CD4-positive, alpha-beta T cell treated with Interleukin-6 at 100 ng/mL for 8 hours (primary cell): Measurements from ENCODE around the gene CREBBP.

ENCODE experiments used
- DNase-seq: peaks from one replicate; pipeline ENCODE4 v3.0.0-alpha.2; 2020; ENCODE audit warnings: mixed read lengths, low spot score

The CREBBP gene

GRCh38 chr16:3736116-3736515, 144.4 kb downstream of the CREBBP start:
- no peak for DNase-seq

DNA sequence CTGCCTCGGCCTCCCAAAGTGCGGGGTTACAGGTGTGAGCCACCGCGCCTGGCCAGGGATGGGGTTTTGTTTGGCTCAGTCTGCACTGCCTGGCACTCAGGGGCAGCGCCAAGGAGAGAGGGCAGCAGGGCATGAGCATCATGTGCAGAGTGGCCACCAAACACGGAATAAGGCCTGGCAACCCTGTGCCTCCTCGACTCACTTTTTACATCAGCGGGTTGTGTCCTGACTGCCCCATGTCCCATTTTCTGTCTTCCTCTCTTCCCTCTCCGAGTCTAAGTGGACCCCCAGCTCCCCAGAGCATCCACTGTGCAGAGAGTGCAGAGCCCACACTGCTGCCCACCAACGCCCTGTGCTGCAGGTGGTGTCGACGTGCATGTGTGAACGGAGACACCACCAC, 145.0 kb downstream of the CREBBP start:
- DNase-seq, result no peak

- DNase-seq, result no peak
These were observed 145.7 kb downstream of the CREBBP start for GRCh38 chr16:3734758-3735221.

- no peak for DNase-seq
These were observed 146.3 kb downstream of the CREBBP start for GRCh38 chr16:3734084-3734757.

GRCh38 chr16:3732171-3732570, 148.3 kb downstream of the CREBBP start:
- DNase-seq, result no peak

DNA sequence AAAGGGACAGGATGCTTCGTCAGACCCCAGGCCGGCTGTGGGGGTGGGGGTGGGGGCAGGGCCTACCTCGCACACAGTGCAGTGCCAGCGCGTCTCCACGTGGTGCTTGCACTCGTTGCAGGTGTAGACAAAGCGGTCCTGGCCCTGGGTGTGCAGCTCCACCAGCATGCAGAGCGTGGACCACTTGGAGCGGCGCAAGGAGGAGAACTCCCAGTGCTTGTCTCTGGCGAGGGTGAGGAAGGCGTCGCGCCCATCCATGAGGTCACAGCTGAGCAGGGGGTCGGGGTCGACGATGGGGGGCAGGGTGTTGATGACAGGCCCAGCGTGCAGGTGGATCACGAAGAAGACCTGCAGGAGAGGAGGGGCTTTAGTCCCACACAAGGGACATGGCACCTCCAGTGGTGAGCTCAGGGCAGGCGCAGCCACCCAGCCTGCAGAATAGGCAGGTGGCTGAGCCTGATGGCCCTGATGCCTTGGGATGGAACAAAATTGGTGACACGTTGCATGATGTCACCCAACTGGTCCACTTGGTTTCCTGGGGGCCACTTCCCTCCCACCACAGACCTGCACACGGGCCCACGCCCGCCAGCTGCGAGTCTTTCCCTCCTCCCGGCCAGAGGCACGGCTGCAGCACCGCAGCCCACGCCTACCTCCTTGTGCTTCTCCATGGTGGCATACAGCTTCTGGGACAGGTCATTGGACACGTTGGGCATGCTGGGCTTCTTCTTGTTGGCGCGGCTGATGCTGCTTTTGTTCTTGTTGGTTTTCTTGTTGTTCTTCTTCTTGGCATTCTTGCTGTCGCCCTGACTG, 149.2 kb downstream of the CREBBP start:
- DNase-seq, result no peak

DNA sequence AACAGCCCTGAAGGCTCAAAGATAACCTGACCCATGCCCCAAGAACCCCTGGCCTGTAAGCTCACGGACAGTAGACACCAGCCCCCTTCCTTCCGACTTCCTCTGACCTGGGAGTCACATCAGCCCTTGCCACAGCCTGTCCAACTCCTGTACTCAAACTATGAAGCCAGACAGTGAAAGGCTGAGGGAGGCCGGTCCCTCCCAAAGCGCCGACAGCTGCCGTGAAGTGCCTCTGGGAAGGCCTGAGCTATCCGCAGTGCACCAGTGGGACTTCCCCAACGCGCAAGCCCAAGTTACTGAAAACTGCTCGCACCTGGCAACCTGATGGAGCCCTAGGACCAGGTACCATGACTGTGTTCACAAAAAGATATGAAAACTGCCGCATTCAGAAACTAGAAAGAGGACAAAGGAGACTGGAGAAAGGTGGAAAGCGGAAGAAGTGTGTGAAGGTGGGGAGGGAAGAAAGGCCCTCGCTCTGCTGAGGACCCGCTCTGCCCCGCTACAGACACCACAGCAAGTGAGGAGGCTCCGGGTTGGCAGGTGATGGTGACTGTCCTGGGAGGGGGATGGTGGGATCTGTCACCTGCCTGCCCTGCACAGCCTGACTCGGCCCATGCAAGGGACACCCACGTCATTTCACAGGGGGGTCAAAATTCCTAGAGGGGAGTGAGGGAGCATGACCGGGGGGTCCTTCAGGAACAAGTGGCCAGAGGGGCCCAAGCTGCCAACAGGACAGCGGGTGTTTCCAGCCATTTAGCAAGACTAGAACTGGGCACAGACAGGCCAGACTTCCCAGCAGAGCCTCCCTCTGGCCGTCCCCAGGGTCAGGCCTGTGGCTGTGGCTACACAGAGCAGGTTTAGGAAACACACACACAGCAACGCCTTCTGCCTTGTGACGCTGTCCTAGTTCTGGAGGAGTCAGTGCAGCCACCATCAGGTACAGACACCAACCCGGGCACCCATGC, 150.1 kb downstream of the CREBBP start:
- no peak for DNase-seq

DNA sequence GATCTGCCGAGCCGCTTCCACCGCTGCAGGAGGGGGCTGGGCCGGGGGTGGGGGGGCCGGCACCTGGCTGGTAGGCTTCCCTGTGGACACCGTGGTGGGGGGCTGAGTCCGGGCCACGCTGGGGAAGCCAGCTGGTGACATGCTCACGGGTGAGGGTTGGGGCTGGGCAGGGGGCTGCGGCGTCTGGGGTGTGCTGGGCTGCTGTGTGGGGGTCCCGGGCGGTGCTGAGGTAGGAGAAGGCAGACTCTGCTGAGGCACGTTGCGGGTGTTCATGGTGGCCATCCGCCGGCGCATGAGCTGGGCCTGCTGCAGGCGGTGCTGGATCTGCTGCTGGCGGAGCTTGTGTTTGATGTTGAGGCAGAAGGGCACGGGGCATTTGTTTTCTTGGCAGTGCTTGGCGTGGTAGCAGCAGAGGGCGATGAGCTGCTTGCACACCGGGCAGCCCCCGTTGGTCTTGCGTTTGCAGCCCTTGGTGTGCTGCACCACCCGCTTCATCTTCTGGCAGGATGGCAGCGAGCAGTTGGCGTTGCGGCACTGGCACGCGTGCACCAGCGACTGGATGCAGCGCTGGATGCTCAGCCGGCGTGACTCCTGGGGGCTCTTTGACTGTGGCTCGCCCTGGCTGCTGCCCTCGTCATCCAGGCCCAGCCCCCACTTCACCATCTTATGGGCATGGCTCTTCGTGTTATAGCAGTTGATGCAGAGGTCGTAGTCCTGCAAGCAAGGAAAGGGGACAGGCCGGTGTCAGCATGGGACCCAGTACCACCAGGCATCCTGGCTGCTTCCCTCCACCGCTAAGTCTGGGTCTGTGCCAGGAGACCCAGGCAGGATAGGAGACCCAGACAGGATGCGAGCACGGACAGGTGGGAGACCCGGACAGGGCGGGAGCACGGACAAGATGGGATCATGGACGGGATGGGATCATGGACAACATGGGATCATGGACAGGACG, 151.1 kb downstream of the CREBBP start:
- no peak for DNase-seq

DNA sequence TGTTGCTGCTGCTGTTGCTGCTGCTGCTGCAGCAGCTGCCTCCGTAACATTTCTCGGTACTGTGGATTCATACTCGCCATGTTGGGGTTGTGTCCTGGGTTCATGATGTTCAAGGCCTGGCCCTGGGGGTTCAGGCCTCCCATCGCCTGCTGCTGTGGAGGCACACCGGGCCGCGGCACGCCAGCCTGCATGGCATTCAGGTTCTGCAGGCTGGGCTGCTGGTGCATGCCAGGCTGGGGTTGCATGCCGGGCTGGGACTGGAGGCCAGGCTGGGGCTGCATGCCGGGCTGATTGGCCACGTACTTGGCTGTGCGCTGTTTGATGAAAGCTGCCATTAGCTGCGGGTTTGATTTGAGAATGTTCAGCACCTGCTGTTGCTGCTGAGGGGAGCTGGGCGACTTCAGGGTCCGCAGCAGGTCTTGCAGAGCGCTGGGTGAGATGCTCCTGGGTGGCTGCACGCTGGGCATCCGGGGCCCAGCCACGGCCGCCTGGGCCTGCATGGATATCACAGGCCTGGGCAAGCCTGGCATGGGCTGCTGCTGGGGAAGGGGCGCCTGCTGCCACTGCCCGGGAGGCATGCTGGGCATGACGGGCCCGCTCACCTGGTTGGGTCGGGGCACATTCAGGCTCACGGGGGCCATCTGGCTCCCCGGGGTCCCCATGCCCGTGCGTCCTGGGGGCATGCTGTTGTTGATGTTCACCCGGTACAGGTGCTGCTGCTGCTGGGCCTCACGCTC, 151.9 kb downstream of the CREBBP start:
- no peak for DNase-seq

GRCh38 chr16:3727806-3728381, 152.6 kb downstream of the CREBBP start:
- DNase-seq, result no peak

GRCh38 chr16:3726021-3726687, 154.4 kb downstream of the CREBBP start:
- no peak for DNase-seq

DNA sequence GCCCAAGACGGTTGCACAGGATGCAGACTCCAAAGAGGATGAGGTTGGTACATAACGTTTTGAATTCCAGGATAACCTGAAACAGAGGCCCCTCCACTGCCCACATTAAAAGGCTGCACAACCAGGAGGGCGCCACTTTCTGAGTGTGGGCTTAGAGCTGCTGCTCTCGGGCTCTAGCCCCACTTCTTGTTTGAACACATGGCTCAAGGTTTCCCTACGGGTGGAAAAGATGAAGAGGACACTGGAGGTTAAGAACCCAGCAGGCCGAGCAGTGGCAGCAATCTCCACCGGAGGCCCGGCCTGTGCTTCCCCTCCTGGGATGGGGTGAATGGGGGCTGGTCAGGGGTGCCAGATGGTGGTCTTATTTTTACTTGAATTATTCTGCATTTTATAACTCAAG, 155.2 kb downstream of the CREBBP start:
- no peak for DNase-seq

GRCh38 chr16:3722508-3722907, 158.0 kb downstream of the CREBBP start:
- no peak for DNase-seq

- DNase-seq, result no peak
These were observed 160.1 kb downstream of the CREBBP start for GRCh38 chr16:3720418-3720817.

DNA sequence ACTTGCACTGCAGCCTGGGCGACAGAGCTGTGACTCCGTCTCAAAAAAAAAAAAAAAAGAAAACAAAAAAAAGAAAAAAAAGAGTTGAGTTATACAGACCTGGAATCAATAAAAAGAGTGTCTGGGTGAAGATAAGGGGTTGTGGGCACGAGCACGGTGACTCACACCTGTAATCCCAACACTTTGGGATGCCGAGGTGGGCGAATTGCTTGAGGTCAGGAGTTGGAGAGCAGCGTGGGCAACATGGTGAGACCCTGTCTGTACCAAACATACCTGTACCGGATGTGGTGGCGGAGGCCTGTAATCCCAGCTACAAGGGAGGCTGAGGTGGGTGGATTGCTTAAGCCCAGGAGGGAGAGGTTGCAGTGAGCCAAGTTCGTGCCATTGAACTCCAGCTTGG, 161.9 kb downstream of the CREBBP start:
- no peak for DNase-seq

GRCh38 chr16:3718019-3718391, 162.5 kb downstream of the CREBBP start:
- no peak for DNase-seq

GRCh38 chr16:3717235-3718018, 163.1 kb downstream of the CREBBP start, which contains the start of gene TRAP1:
Gene TRAP1 (minus strand): TSS chr16:3717524. CDS start chr16:3717508, 16 bp downstream.
- DNase-seq, result peak; percentile 90

- no peak for DNase-seq
These were observed 163.7 kb downstream of the CREBBP start for GRCh38 chr16:3716831-3717234.

DNA sequence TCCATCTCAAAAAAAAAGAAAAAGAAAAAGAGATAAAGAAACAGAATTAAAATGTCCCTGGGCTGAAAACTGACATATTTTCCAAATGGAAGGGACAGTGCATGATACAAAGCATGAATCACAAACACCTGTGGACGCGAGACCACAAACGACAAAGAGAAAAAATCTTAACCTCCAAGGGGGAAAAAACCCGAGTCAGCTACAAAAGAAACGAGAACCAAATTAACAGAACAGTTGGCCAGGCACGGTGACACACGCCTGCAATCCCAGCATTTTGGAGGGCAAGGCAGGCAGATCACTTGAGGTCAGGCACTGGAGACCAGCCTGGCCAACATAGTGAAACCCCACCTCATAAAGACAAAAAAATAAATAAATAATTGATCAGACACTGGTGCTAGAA, 165.1 kb downstream of the CREBBP start:
- no peak for DNase-seq
